Astrocyte of the spinal cord (primary cell): ENCODE data around the gene COX15.
"Not testable (repeated sequence)": the region's sequence is repeated elsewhere in the genome, so short reads cannot be mapped to it uniquely, and the experiment has no call there.

Experiments used
- DNase-seq: peaks from one replicate; pipeline ENCODE4 v3.0.0; 2011; ENCODE audit warnings: low read depth, low spot score
- H3K4me3 ChIP-seq: 2 replicates; pipeline ENCODE4 v1.5.1; 2011; ENCODE audit warnings: low read depth, mild to moderate bottlenecking, low read length, moderate library complexity
- CTCF ChIP-seq: IDR thresholded peaks from 2 replicates; pipeline ENCODE4 v1.5.1; 2012; ENCODE audit warnings: low read depth, mild to moderate bottlenecking, low read length, inconsistent platforms
- in situ Hi-C: cut with HindIII; loops from 2 replicates; pipeline ENCODE4 v1.10.0; 2017; ENCODE audit warnings: low sequenced_read_pairs

COX15 gene

GRCh38 chr10:99758211-99758891 lies 26.4 kb upstream of the COX15 start:
- no peak for TF ChIP-seq CTCF
- no peak for DNase-seq
- H3K4me3 ChIP-seq: no peak overlapping the region
- in situ Hi-C loops: no loop called here

- in situ Hi-C loops: no loop called here
- no peak for TF ChIP-seq CTCF
- DNase-seq: no peak
- no peak overlapping the region for H3K4me3 ChIP-seq
Observed at GRCh38 chr10:99756159-99756558, 24.2 kb upstream of the COX15 start.

GRCh38 chr10:99754670-99755069 lies 22.7 kb upstream of the COX15 start:
- in situ Hi-C loops: no loop called here
- DNase-seq: no peak

GRCh38 chr10:99750641-99751040 lies 18.7 kb upstream of the COX15 start:
- no peak for TF ChIP-seq CTCF
- in situ Hi-C loops: no loop called here
- H3K4me3 ChIP-seq: no peak overlapping the region
- no peak for DNase-seq

More at GRCh38 chr10:99754670-99755069, 22.7 kb upstream of the COX15 start:
- H3K4me3 ChIP-seq: no peak overlapping the region
- TF ChIP-seq CTCF: no peak

- H3K4me3 ChIP-seq: no peak overlapping the region
- DNase-seq: no peak
- no peak for TF ChIP-seq CTCF
- in situ Hi-C loops: no loop called here
Observed at GRCh38 chr10:99748823-99749451, 17.0 kb upstream of the COX15 start.

- DNase-seq, H3K4me3 ChIP-seq, in situ Hi-C loops: not testable (repeated sequence)
Observed at GRCh38 chr10:99746166-99746565, 14.2 kb upstream of the COX15 start.

GRCh38 chr10:99743841-99744240 lies 11.9 kb upstream of the COX15 start:
- in situ Hi-C loops: no loop called here
- H3K4me3 ChIP-seq: no peak overlapping the region
- no peak for TF ChIP-seq CTCF
- no peak for DNase-seq
